Measurements from ENCODE around the gene SLC25A17.

- TF ChIP-seq CTCF (IDR thresholded peaks at IDR 0.05; ENCODE audit: low read depth, low read length): no peak
- no peak for TF ChIP-seq EZH2phosphoT487 (IDR thresholded peaks at IDR 0.05; ENCODE audit: low read depth)
Observed at GRCh38 chr22:40748388-40749355, 70.5 kb downstream of the SLC25A17 start.
